ENCODE data around the gene INKA2.

Gene INKA2

DNA sequence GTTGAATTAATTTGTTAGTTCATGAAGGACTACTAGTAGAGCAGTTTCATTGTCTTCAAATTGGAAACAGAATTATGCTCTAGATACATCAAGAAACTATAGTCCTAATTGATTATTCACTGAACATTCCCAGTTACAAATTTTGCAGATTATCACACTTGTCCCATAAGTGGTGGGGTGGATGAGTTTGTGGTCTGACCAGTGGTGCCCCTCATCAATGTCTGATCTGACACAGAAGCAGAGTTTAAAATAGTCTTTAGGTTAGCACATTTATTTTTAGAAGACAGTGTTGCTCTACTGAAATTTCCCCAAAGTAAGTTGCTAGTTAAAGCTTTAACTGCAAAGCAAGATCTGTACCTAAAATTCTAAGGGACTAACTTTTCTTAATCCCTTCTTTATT, 42.9 kb downstream of the INKA2 start:
- DNase-seq: no peak

DNA sequence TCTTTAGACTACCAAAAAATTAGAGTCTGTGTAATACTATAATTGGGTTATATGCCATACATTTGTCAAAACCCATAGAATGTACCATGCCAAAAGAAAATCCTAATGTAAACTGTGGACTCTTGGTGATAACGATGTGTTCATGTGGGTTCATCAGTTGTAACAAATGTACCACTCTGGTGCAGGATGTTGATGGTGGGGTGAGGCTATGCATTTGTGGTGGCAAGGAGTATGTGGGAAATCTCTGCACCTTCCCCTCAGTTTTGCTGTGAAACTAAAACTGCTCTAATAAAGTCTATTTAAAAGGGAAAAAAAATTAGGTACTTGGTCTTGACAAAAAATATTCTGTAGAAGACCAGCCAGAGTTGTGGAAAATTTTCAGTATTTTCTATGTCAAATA, 43.4 kb downstream of the INKA2 start:
- no peak for DNase-seq

DNA sequence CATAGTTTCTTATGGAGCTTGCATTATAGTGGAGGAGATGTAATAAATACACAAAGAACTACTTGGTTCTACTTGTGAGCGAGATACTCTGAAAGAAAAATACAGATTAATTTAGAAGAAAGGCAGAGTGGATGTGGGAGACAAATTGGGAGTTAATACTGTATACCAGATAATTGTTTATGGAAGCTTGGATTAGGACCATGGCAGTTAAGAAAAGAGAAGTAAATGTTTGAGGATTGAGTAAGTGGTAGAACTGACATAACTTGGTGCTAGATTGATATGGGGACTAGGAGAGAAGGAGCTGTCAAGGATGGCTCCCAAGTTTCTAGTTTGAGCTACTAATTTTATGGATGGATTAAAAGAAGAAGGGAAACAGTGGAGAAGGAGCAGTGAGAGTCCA, 47.3 kb downstream of the INKA2 start:
- DNase-seq: no peak

DNA sequence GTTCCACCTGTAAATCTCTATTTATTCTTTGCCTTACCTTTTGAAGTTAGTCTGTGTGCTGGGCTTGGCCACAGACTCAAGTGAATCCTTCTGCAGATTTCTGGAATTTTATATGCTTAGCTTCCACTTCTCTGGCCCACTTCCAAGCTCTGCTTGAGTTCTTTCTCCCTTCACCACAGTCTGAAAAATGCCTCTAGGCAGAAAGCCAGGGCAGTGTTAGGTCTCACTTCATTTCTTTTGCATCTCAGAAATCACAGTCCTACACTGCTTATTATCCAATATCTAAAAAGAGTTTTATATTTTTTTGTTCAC, 48.9 kb downstream of the INKA2 start:
- DNase-seq: no peak
